PFSK-1 (cell line): ENCODE results near the gene ATP13A1.

ENCODE experiments used
- FOXP2 ChIP-seq: optimal IDR thresholded peaks from 2 replicates; pipeline ENCODE3; 2011; ENCODE audit warnings: borderline replicate concordance, control low read depth, inconsistent platforms; ENCODE audit not compliant: insufficient read depth; ENCODE audit errors: extremely low read length, extremely low read depth
- POLR2AphosphoS5 ChIP-seq: IDR thresholded peaks from 2 replicates; pipeline ENCODE4 v1.6.1; 2012; ENCODE audit warnings: low read depth, mild to moderate bottlenecking, control low read depth, low read length, moderate library complexity
- REST ChIP-seq, 2 experiments: IDR thresholded peaks; 2 replicates each; pipeline versions ENCODE4 v1.6.1 to v1.8.0; 2011 to 2012; ENCODE audit warnings: low read depth in 2 of 2, low read length in 2 of 2, control low read depth in 1 of 2, inconsistent platforms in 1 of 2, mild to moderate bottlenecking in 1 of 2, moderate library complexity in 1 of 2; ENCODE audit not compliant: insufficient read depth in 1 of 2
- SIN3A ChIP-seq: IDR thresholded peaks from 2 replicates; pipeline ENCODE4 v1.6.1; 2012; ENCODE audit warnings: mild to moderate bottlenecking, low read length, moderate library complexity, borderline replicate concordance; ENCODE audit not compliant: insufficient read depth
- TAF1 ChIP-seq: IDR thresholded peaks from 2 replicates; pipeline ENCODE4 v1.6.1; 2012; ENCODE audit warnings: low read length, control low read depth, borderline replicate concordance; ENCODE audit not compliant: insufficient read depth

The ATP13A1 gene

GRCh38 chr19:19656451-19657396 lies 6.8 kb downstream of the ATP13A1 start:
- no peak for TF ChIP-seq SIN3A
- TF ChIP-seq POLR2AphosphoS5 = no peak
- no peak for TF ChIP-seq TAF1

- no peak for TF ChIP-seq REST (IDR thresholded peaks at IDR 0.05; ENCODE audit: insufficient read depth in 1 of 2, low read depth in 2 of 2, low read length in 2 of 2)
- no peak for TF ChIP-seq SIN3A
- TF ChIP-seq FOXP2 = no peak
- TF ChIP-seq TAF1 = no peak
- no peak for TF ChIP-seq POLR2AphosphoS5
Observed at GRCh38 chr19:19655641-19656343, 7.7 kb downstream of the ATP13A1 start.

- no peak for TF ChIP-seq SIN3A
- no peak for TF ChIP-seq POLR2AphosphoS5
- no peak for TF ChIP-seq REST (IDR thresholded peaks at IDR 0.05; ENCODE audit: insufficient read depth in 1 of 2, low read depth in 2 of 2, low read length in 2 of 2)
- no peak for TF ChIP-seq TAF1
- TF ChIP-seq FOXP2 = no peak
Observed at GRCh38 chr19:19655051-19655594, 8.4 kb downstream of the ATP13A1 start.

GRCh38 chr19:19654441-19654840 lies 9.0 kb downstream of the ATP13A1 start:
- TF ChIP-seq REST (IDR thresholded peaks at IDR 0.05; ENCODE audit: insufficient read depth in 1 of 2, low read depth in 2 of 2, low read length in 2 of 2) (no peak), TAF1 (no peak), SIN3A (no peak), FOXP2 (no peak), POLR2AphosphoS5 (no peak)

- TF ChIP-seq TAF1 (no peak), FOXP2 (no peak), SIN3A (no peak), POLR2AphosphoS5 (no peak), REST (IDR thresholded peaks at IDR 0.05; ENCODE audit: insufficient read depth in 1 of 2, low read depth in 2 of 2, low read length in 2 of 2) (no peak)
Observed at GRCh38 chr19:19653597-19654147, 9.8 kb downstream of the ATP13A1 start.
